IMR-90 (cell line): Measurements from ENCODE around the gene CASP9. TPM values are rescaled to one million over a fixed set of nuclear protein-coding genes. Genes with fewer than 3 reads are reported as not detected.

Source experiments
- ATAC-seq: fragments of 200-7000 bp; cut with Tn5 transposase; 2 replicates; pipeline ENCODE4 v1.9.1; 2020; ENCODE audit warnings: low read depth, mild to moderate bottlenecking, moderate library complexity
- Bru-seq: library from RNA; stranded (reverse); fragments of 400-500 nt; gene quantifications from one replicate; lab custom pipeline; 2021; lab: Mats Ljungman, UMichigan
- BruChase-seq, 2 experiments: library from RNA; stranded (reverse); fragments of 400-500 nt; gene quantifications; one replicate each; lab custom pipeline; 2021; lab: Mats Ljungman, UMichigan
- BruUV-seq: library from RNA; stranded (reverse); fragments of 400-500 nt; replicated peaks from 2 replicates; lab custom pipeline; 2021; lab: Mats Ljungman, UMichigan
- CTCF ChIA-PET: fragments of 300-600 bp; formaldehyde crosslinking; extraction: SDS; loops from one replicate; lab custom pipeline; 2021; ENCODE audit warnings: antibody characterized with exemption; lab: Yijun Ruan, JAX
- POLR2A ChIA-PET: fragments of 300-600 bp; sonication (Branson Sonifier 250); formaldehyde crosslinking; loops from one replicate; lab custom pipeline; 2022; ENCODE audit warnings: antibody characterized with exemption; ENCODE audit not compliant: unreplicated experiment; lab: Charles Lee
- DNase-seq: peaks from one replicate; pipeline ENCODE4 v3.0.0; 2013
- H2AFZ ChIP-seq: replicated peaks from 2 replicates; pipeline ENCODE3; 2013; ENCODE audit warnings: low read length, mild to moderate bottlenecking; ENCODE audit not compliant: poor library complexity
- H2AK5ac ChIP-seq: 2 replicates; pipeline ENCODE4 v1.6.1; 2013; ENCODE audit warnings: low read depth, low read length, inconsistent platforms
- H2AK9ac ChIP-seq: replicated peaks from 2 replicates; pipeline ENCODE3; 2013; ENCODE audit warnings: mild to moderate bottlenecking, low read depth, low read length, moderate library complexity; ENCODE audit not compliant: poor library complexity
- H2BK120ac ChIP-seq: 2 replicates; pipeline ENCODE4 v1.6.1; 2013; ENCODE audit warnings: low read depth, low read length, inconsistent platforms
- H2BK15ac ChIP-seq: 3 replicates; pipeline ENCODE4 v1.6.1; 2013; ENCODE audit warnings: low read depth, low read length, inconsistent platforms
- H2BK20ac ChIP-seq: 2 replicates; pipeline ENCODE4 v1.6.1; 2013; ENCODE audit warnings: low read depth, mild to moderate bottlenecking, inconsistent platforms, low read length, moderate library complexity
- H2BK5ac ChIP-seq: 2 replicates; pipeline ENCODE4 v1.6.1; 2013; ENCODE audit warnings: mild to moderate bottlenecking, low read depth, low read length, inconsistent platforms; ENCODE audit not compliant: poor library complexity, severe bottlenecking
- H3K14ac ChIP-seq: replicated peaks from 2 replicates; pipeline ENCODE4 v1.6.1; 2013; ENCODE audit warnings: low read depth, low read length, inconsistent platforms
- H3K18ac ChIP-seq: 2 replicates; pipeline ENCODE4 v1.6.1; 2013; ENCODE audit warnings: low read depth, low read length, control low read depth
- H3K23ac ChIP-seq: 2 replicates; pipeline ENCODE4 v1.6.1; 2013; ENCODE audit warnings: low read depth, low read length, inconsistent platforms
- H3K27ac ChIP-seq: 2 replicates; pipeline ENCODE4 v1.5.1; 2013; ENCODE audit warnings: mild to moderate bottlenecking, control low read depth, low read length; ENCODE audit not compliant: insufficient read depth
- H3K27me3 ChIP-seq: 2 replicates; pipeline ENCODE4 v1.6.1; 2013; ENCODE audit warnings: low read length; ENCODE audit not compliant: control insufficient read depth, insufficient read depth
- H3K36me3 ChIP-seq: 2 replicates; pipeline ENCODE4 v1.6.1; 2013; ENCODE audit warnings: low read length, mixed read lengths; ENCODE audit not compliant: control insufficient read depth, insufficient read depth
- H3K4ac ChIP-seq: 2 replicates; pipeline ENCODE4 v1.6.1; 2013; ENCODE audit warnings: low read depth, low read length, inconsistent platforms
- H3K4me1 ChIP-seq: 2 replicates; pipeline ENCODE4 v1.6.1; 2013; ENCODE audit warnings: low read length, mixed read lengths; ENCODE audit not compliant: control insufficient read depth, insufficient read depth
- H3K4me2 ChIP-seq: 2 replicates; pipeline ENCODE4 v1.6.1; 2013; ENCODE audit warnings: low read depth, mild to moderate bottlenecking, control low read depth, low read length, moderate library complexity
- H3K4me3 ChIP-seq: 2 replicates; pipeline ENCODE4 v1.5.1; 2013; ENCODE audit warnings: low read depth, mild to moderate bottlenecking, control low read depth, low read length, moderate library complexity; ENCODE audit not compliant: insufficient read depth
- H3K56ac ChIP-seq: 2 replicates; pipeline ENCODE4 v1.6.1; 2013; ENCODE audit warnings: low read length, inconsistent platforms; ENCODE audit not compliant: insufficient read depth; ENCODE audit errors: extremely low read depth
- H3K79me1 ChIP-seq, 2 experiments: 2 replicates each; pipeline ENCODE4 v1.6.1; 2013; ENCODE audit warnings: low read length in 2 of 2, inconsistent platforms in 1 of 2, low read depth in 1 of 2
- H3K9ac ChIP-seq: 2 replicates; pipeline ENCODE4 v1.6.1; 2013; ENCODE audit warnings: low read depth, low read length, control low read depth
- H3K9me1 ChIP-seq: 2 replicates; pipeline ENCODE4 v1.6.1; 2013; ENCODE audit warnings: low read length, inconsistent platforms; ENCODE audit not compliant: insufficient read depth
- H3K9me3 ChIP-seq: 2 replicates; pipeline ENCODE4 v1.6.1; 2013; ENCODE audit warnings: low read length; ENCODE audit not compliant: control insufficient read depth, insufficient read depth
- H4K20me1 ChIP-seq: 2 replicates; pipeline ENCODE4 v1.6.1; 2013; ENCODE audit warnings: low read length, inconsistent platforms; ENCODE audit not compliant: insufficient read depth
- H4K5ac ChIP-seq: 2 replicates; pipeline ENCODE4 v1.6.1; 2013; ENCODE audit warnings: mild to moderate bottlenecking, low read depth, low read length, control low read depth
- H4K8ac ChIP-seq, 2 experiments: 2 replicates each; pipeline ENCODE4 v1.6.1; 2013; ENCODE audit warnings: low read depth in 2 of 2, low read length in 2 of 2, control low read depth in 1 of 2, inconsistent platforms in 1 of 2
- H4K91ac ChIP-seq: 2 replicates; pipeline ENCODE4 v1.6.1; 2013; ENCODE audit warnings: low read depth, low read length, inconsistent platforms; ENCODE audit not compliant: insufficient read depth
- BHLHE40 ChIP-seq: fragments of 150-350 bp; IDR thresholded peaks from 2 replicates; pipeline ENCODE4 v1.6.1; 2016; ENCODE audit warnings: mild to moderate bottlenecking, low read depth, low read length
- CEBPB ChIP-seq: IDR thresholded peaks from 2 replicates; pipeline ENCODE4 v1.6.1; 2012; ENCODE audit warnings: low read depth, low read length, improper control_type of control experiment
- CHD1 ChIP-seq: IDR thresholded peaks from 2 replicates; pipeline ENCODE4 v1.6.1; 2012; ENCODE audit warnings: low read depth, low read length, improper control_type of control experiment
- FOS ChIP-seq: fragments of 150-350 bp; IDR thresholded peaks from 2 replicates; pipeline ENCODE4 v1.6.1; 2016; ENCODE audit warnings: low read depth, low read length
- MAFK ChIP-seq: IDR thresholded peaks from 2 replicates; pipeline ENCODE4 v1.6.1; 2012; ENCODE audit warnings: low read depth, low read length, improper control_type of control experiment
- MXI1 ChIP-seq: IDR thresholded peaks from 2 replicates; pipeline ENCODE4 v1.6.1; 2012; ENCODE audit warnings: low read depth, mild to moderate bottlenecking, low read length, moderate library complexity, borderline replicate concordance
- NFE2L2 ChIP-seq: fragments of 150-350 bp; IDR thresholded peaks from 2 replicates; pipeline ENCODE4 v1.6.1; 2016; ENCODE audit warnings: low read depth, mild to moderate bottlenecking, low read length
- POLR2A ChIP-seq: IDR thresholded peaks from 2 replicates; pipeline ENCODE4 v1.6.1; 2012; ENCODE audit warnings: mild to moderate bottlenecking, low read depth, low read length
- RAD21 ChIP-seq: IDR thresholded peaks from 2 replicates; pipeline ENCODE4 v1.6.1; 2012; ENCODE audit warnings: low read length, improper control_type of control experiment
- RCOR1 ChIP-seq: IDR thresholded peaks from 2 replicates; pipeline ENCODE4 v1.6.1; 2012; ENCODE audit warnings: mild to moderate bottlenecking, low read length, improper control_type of control experiment; ENCODE audit not compliant: insufficient replicate concordance
- RFX5 ChIP-seq: IDR thresholded peaks from 2 replicates; pipeline ENCODE4 v1.8.0; 2012; ENCODE audit warnings: low read depth, mild to moderate bottlenecking, low read length, moderate library complexity
- SMC3 ChIP-seq: fragments of 150-350 bp; IDR thresholded peaks from 2 replicates; pipeline ENCODE4 v1.6.1; 2016; ENCODE audit warnings: low read depth, mild to moderate bottlenecking, antibody characterized with exemption, low read length, moderate library complexity
- WGBS, 2 experiments: methylation state at CpG; one replicate each; pipeline versions ENCODE4 v1.1.5 to v1.1.7; 2013; ENCODE audit warnings: missing lambda C conversion rate in 2 of 2; ENCODE audit not compliant: insufficient read length in 1 of 2; ENCODE audit errors: extremely low coverage in 2 of 2; 5-methylcytosine and 5-hydroxymethylcytosine counted together
- dilution Hi-C: fragments of 300-500 bp; cut with HindIII; formaldehyde crosslinking; loops from one replicate; pipeline ENCODE4 v1.14.3; 2018; ENCODE audit warnings: low sequenced_read_pairs; ENCODE audit not compliant: unreplicated experiment
- in situ Hi-C: fragments of 300-500 bp; cut with MboI; formaldehyde crosslinking; loops from 3 replicates; pipeline ENCODE4 v1.14.3; 2019; ENCODE audit warnings: low sequenced_read_pairs, inconsistent platforms, mixed read lengths
- intact Hi-C: fragments of 100-400 bp; cut with micrococcal nuclease; formaldehyde crosslinking; loops from 2 replicates; pipeline ENCODE4 v1.10.0; 2022
- long read RNA-seq: library from polyadenylated mRNA; unstranded; transcript quantifications from one replicate; pipeline ENCODE4 v2.0.0, GENCODE V29; 2021; ENCODE audit not compliant: unreplicated experiment
- polyA plus RNA-seq, 3 experiments: library from polyadenylated mRNA; depleted of rRNA; stranded (reverse); fragments of >200 nt; gene quantifications; 2 replicates each; pipeline ENCODE4 v1.2.3, GENCODE V29; 2012; ENCODE audit warnings: low replicate concordance in 1 of 3
- total RNA-seq: library from RNA; depleted of rRNA; stranded (reverse); fragments of >200 nt; gene quantifications from 2 replicates; pipeline ENCODE4 v1.2.3, GENCODE V29; 2012; rRNA removed
- TF ChIP-seq, protein P1 (sequence below): conservative IDR thresholded peaks from 2 replicates; pipeline ENCODE4 v1.5.1; 2012; ENCODE audit warnings: mild to moderate bottlenecking, low read depth, low read length, improper control_type of control experiment
- TF ChIP-seq, protein P2 (sequence below): fragments of 150-350 bp; IDR thresholded peaks from 2 replicates; pipeline ENCODE4 v1.6.1; 2016; ENCODE audit warnings: low read depth, mild to moderate bottlenecking, low read length, moderate library complexity, borderline replicate concordance
- TF ChIP-seq, protein P3 (sequence below): fragments of 150-350 bp; IDR thresholded peaks from 2 replicates; pipeline ENCODE4 v1.6.1; 2017; ENCODE audit warnings: mild to moderate bottlenecking, antibody characterized with exemption, low read length, low read depth

Gene CASP9
- 5.3 and 7.0 TPM in 2 replicates for total RNA-seq
- 7.8 and 8.3 TPM in 2 replicates for polyA plus RNA-seq (2012; rRNA removed)
- polyA plus RNA-seq (2012; cell fraction: cytosol; rRNA removed) = 8.0 and 8.7 TPM in 2 replicates
- 19.8 and 20.6 TPM in 2 replicates for polyA plus RNA-seq (2012; cell fraction: nucleus; rRNA removed; ENCODE audit: low replicate concordance)
- percentile 48 among the genes with signal in this experiment for Bru-seq, nascent RNA
- BruChase-seq, experiment 1, labeled RNA remaining after a 6-hour chase = percentile 55 among the genes with signal in this experiment
- BruChase-seq, experiment 2, labeled RNA remaining after a 2-hour chase = percentile 47 among the genes with signal in this experiment
- long read RNA-seq, transcript CASP9-201 (9 exons, 2,019 nt) = major isoform, 10 of 12 reads
- long read RNA-seq, partial matches to known transcripts = 1 of 12 reads
- long read RNA-seq, other reads (novel, unspliced or antisense) = 1 of 12 reads

DNA sequence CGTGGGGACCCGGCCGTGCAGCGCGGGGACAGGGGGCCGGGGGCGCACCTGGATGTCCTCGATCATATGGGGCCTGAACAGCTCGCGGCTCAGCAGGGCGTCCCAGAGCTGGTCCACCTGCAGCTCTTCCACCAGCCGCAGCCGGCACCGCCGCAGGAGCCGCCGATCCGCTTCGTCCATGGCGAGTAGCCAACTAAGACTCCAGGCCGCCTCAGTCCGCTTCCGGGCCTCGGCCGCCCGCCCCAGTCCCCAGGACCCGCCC lies at the start of gene CASP9:
TSS of gene CASP9 (minus strand) at position 195 of the 262 bp plus-strand sequence. CDS start at position 180, 15 bp downstream.
- CTCF ChIA-PET = no interaction called here
- dilution Hi-C loops = no loop called here
- intact Hi-C loops = loop anchor here (5.0 kb wide), 1 partner anchor 202 kb away; no protein-coding TSS in a partner anchor
- TF ChIP-seq RCOR1 (no peak), POLR2A (peak; percentile 76), MXI1 (0 out of 2 replicates have a peak, but pooled peaks have one; percentile 18), NFE2L2 (no peak), RAD21 (no peak), CEBPB (no peak), MAFK (no peak), BHLHE40 (no peak), RFX5 (no peak), CHD1 (no peak; the same call in 1 of the 2 replicates), FOS (no peak), SMC3 (no peak)
- TF ChIP-seq, protein P1, sequence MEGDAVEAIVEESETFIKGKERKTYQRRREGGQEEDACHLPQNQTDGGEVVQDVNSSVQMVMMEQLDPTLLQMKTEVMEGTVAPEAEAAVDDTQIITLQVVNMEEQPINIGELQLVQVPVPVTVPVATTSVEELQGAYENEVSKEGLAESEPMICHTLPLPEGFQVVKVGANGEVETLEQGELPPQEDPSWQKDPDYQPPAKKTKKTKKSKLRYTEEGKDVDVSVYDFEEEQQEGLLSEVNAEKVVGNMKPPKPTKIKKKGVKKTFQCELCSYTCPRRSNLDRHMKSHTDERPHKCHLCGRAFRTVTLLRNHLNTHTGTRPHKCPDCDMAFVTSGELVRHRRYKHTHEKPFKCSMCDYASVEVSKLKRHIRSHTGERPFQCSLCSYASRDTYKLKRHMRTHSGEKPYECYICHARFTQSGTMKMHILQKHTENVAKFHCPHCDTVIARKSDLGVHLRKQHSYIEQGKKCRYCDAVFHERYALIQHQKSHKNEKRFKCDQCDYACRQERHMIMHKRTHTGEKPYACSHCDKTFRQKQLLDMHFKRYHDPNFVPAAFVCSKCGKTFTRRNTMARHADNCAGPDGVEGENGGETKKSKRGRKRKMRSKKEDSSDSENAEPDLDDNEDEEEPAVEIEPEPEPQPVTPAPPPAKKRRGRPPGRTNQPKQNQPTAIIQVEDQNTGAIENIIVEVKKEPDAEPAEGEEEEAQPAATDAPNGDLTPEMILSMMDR = no peak
- TF ChIP-seq, protein P2, sequence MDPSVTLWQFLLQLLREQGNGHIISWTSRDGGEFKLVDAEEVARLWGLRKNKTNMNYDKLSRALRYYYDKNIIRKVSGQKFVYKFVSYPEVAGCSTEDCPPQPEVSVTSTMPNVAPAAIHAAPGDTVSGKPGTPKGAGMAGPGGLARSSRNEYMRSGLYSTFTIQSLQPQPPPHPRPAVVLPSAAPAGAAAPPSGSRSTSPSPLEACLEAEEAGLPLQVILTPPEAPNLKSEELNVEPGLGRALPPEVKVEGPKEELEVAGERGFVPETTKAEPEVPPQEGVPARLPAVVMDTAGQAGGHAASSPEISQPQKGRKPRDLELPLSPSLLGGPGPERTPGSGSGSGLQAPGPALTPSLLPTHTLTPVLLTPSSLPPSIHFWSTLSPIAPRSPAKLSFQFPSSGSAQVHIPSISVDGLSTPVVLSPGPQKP = no peak
- TF ChIP-seq, protein P3, sequence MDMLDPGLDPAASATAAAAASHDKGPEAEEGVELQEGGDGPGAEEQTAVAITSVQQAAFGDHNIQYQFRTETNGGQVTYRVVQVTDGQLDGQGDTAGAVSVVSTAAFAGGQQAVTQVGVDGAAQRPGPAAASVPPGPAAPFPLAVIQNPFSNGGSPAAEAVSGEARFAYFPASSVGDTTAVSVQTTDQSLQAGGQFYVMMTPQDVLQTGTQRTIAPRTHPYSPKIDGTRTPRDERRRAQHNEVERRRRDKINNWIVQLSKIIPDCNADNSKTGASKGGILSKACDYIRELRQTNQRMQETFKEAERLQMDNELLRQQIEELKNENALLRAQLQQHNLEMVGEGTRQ = no peak

More for the DNA sequence above, at the start of gene CASP9:
- Histone ChIP-seq H3K14ac (peak within 1 kb of the TSS; percentile 100), H2BK20ac (peak within 1 kb of the TSS; percentile 98), H2BK120ac (peak within 1 kb of the TSS; percentile 100), H3K4me2 (peak within 1 kb of the TSS; percentile 99), H3K4me3 (peak within 1 kb of the TSS; percentile 97), H3K9me3 (no peaks in the 10 kb centered on the region), H3K56ac (peak within 1 kb of the TSS; percentile 92), H3K23ac (peak within 1 kb of the TSS; percentile 99), H2AK5ac (peak within 1 kb of the TSS; percentile 69), H3K4me1 (peaks cover 2% of the 10 kb centered on the region), H4K91ac (peak within 1 kb of the TSS; percentile 98), H2AK9ac (peak within 1 kb of the TSS; percentile 93), H4K20me1 (no peaks in the 10 kb centered on the region; the same call in none of the 2 replicates), H3K9me1 (peaks cover 10% of the 10 kb centered on the region), H4K5ac (peak within 1 kb of the TSS; percentile 100), H3K4ac (peak within 1 kb of the TSS; percentile 100), H3K79me1 (peaks cover 10 to 33% of the 10 kb centered on the region in 2 experiments), H3K27me3 (no peaks in the 10 kb centered on the region), H3K9ac (peak within 1 kb of the TSS; percentile 98), H2BK15ac (peak within 1 kb of the TSS; percentile 98; the same call in 2 of the 3 replicates), H4K8ac (peak within 1 kb of the TSS; percentile 79 to 99), H2AFZ (peak within 1 kb of the TSS; percentile 100), H3K18ac (peak within 1 kb of the TSS; percentile 100), H2BK5ac (peak within 1 kb of the TSS; percentile 100), H3K27ac (peak within 1 kb of the TSS; percentile 100), H3K36me3 (no peaks in the 10 kb centered on the region)
- POLR2A ChIA-PET = no interaction called here
- no TSS peak for BruUV-seq
- DNase-seq (no peak), ATAC-seq (no peak)
- WGBS, 2 experiments = 1% methylated on average over 17 of the region's 27 CpGs; no CpG with 5 or more reads in 1 of the 2 experiments
- in situ Hi-C loops = no loop called here
